ENCODE data around the gene LONRF3.

DNA sequence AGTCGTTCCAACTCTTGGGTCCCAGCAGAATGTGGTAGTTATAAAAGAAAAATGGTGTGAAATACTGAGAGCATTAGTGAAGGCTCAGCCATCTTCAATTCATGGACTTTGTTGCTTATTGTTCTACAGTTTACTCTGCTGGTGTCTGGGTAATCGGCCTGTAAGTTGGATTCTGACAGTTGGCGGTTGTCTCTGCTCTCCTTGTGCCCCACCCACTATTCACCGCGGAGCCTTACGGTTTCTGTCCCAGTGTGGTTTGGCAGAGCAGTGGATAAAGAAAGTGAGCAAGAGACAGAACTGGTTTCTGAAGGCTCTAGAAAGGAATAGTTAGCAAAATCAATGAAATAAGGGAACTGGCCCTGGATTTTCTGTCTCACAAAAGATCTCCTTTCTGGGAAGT, 9.1 kb downstream of the LONRF3 start:
- TF ChIP-seq, protein P1, sequence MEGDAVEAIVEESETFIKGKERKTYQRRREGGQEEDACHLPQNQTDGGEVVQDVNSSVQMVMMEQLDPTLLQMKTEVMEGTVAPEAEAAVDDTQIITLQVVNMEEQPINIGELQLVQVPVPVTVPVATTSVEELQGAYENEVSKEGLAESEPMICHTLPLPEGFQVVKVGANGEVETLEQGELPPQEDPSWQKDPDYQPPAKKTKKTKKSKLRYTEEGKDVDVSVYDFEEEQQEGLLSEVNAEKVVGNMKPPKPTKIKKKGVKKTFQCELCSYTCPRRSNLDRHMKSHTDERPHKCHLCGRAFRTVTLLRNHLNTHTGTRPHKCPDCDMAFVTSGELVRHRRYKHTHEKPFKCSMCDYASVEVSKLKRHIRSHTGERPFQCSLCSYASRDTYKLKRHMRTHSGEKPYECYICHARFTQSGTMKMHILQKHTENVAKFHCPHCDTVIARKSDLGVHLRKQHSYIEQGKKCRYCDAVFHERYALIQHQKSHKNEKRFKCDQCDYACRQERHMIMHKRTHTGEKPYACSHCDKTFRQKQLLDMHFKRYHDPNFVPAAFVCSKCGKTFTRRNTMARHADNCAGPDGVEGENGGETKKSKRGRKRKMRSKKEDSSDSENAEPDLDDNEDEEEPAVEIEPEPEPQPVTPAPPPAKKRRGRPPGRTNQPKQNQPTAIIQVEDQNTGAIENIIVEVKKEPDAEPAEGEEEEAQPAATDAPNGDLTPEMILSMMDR (IDR thresholded peaks at IDR 0.05) = no peak
- no peak for TF ChIP-seq POLR2A (IDR thresholded peaks at IDR 0.05)

Data from right lobe of liver (tissue), 4 donors.